ENCODE data around the gene AIRE. TPM values are rescaled to one million over a fixed set of nuclear protein-coding genes. Genes with fewer than 3 reads are reported as not detected.

AIRE gene
- polyA plus RNA-seq, 1 experiment, result 0.10 TPM

DNA sequence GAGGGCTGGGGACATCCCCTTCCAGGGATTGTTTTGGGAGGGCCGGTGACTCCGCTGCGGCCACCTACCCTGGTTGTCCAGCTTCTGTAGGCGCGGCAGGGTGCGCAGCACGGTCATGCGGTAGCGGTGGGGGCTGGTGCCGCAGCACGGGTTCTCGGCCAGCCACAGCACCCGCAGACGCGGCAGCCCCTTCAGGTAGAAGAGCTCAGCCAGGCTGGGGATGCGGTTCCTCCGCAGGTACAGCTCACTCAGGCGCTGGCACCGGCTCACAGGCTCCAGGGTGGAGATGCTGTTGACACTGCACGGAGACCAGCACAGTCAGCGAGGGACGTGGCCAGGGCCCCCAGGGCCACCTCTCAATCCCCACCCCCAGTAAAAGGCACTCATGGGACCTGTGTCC is 47.3 kb downstream of the AIRE start:
- no peak for DNase-seq (ENCODE audit: low read depth)
- peaks cover 7% of the 10 kb centered on the region for H3K36me3 ChIP-seq (ENCODE audit: control insufficient read depth, insufficient read depth, low read length)
- POLR2A ChIA-PET, result no interaction called here
- H3K4me3 ChIP-seq (ENCODE audit: low read depth, low read length), result no peak overlapping the region
- CTCF ChIA-PET, result interaction anchor here (0.7 kb wide), 1 partner anchor 35 kb away, joined by 3 read pairs; no protein-coding TSS in a partner anchor
- no peaks in the 10 kb centered on the region for H3K27me3 ChIP-seq (ENCODE audit: control insufficient read depth, insufficient read depth, low read length)
- TF ChIP-seq CTCF (IDR thresholded peaks at IDR 0.05; ENCODE audit: insufficient read depth, low read depth, low read length), result no peak

DNA sequence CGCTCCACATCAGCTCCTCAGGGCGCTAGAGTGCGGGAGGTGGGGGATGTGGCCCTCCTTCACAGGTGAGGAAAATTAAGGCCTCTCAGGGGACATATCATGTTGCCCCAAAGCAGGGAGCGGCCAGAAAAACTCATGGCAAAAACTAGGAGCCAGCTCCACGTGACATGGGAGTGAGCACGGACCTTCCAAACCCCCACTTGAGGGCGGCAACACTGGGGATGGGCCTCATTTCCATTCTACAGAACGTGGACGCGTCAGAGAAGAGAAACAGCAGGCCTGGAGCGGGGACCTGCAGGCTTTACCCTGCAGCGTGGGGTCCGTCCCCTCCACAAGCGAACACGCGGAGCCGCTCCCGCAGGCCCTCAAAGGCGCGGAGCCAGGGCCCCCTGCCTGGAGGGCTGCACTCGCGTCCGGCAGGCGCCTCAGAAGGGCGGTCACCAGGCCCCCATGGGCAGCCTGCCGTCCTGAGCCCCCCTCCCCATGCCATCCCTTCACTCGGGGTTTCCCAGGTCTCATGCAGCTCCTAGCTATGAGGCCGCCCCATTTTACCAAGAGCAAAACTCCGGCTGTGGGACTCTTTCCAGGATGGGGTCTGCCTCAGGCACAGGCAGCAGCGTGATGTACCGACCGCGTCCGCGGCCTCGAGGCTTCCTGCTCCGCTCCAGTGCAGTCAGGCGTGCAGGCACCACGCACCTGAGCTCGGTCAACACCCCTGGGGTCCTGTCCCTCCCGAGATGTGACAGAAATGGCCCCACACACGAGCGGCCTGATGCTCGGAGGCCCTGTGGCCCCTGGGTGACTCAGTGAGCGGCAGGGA is 48.0 kb downstream of the AIRE start:
- ChIA-PET CTCF (interaction anchor here (0.7 kb wide), 1 partner anchor 36 kb away, joined by 3 read pairs; no protein-coding TSS in a partner anchor), POLR2A (no interaction called here)
- peaks cover 7% of the 10 kb centered on the region for H3K36me3 ChIP-seq (ENCODE audit: control insufficient read depth, insufficient read depth, low read length)
- no peaks in the 10 kb centered on the region for H3K27me3 ChIP-seq (ENCODE audit: control insufficient read depth, insufficient read depth, low read length)
- H3K4me3 ChIP-seq (ENCODE audit: low read depth, low read length), result no peak overlapping the region
- DNase-seq (ENCODE audit: low read depth), result no peak
- no peak for TF ChIP-seq CTCF (IDR thresholded peaks at IDR 0.05; ENCODE audit: insufficient read depth, low read depth, low read length)

DNA sequence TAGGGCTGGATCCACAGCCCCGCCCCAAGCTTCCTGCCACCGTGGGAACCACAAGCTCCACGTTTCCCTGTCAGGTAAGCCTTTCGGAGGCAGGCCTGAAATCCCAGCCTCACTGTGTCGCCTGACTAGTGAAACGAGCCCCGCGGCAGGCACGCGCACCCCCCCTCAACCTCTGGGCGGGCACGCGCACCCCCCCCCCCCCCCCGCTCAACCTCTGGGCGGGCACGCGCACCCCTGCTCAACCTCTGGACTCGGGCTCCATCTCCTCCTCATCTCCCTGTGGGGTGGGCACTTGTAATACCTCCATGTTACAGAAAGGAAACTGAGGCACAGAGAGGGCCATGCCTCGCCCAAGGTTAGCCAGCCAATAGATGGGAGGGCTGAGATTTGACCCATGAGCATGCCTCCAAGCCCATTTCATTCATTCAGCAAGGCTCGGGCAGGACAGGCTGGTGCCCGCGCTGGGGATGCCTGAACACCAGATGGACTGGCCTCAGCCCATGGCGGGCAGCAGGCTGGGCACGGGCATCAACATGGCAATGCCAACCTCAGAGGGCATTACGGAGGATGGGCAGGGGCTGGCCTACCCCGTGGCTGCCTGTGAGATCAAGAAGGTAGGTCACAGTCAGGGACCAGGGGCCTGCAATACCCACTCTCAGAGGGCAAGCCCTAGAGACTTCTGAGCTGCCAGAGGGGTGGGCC is 48.8 kb downstream of the AIRE start:
- DNase-seq (ENCODE audit: low read depth), result no peak
- Histone ChIP-seq H3K36me3 (ENCODE audit: control insufficient read depth, insufficient read depth, low read length) (peaks cover 7% of the 10 kb centered on the region), H3K27me3 (ENCODE audit: control insufficient read depth, insufficient read depth, low read length) (no peaks in the 10 kb centered on the region), H3K4me3 (ENCODE audit: low read depth, low read length) (no peak overlapping the region)
- no peak for TF ChIP-seq CTCF (IDR thresholded peaks at IDR 0.05; ENCODE audit: insufficient read depth, low read depth, low read length)
- POLR2A ChIA-PET, result no interaction called here
- CTCF ChIA-PET, result no interaction called here

GRCh38 chr21:44335266-44336059 is 49.8 kb downstream of the AIRE start:
- TF ChIP-seq CTCF (IDR thresholded peaks at IDR 0.05; ENCODE audit: insufficient read depth, low read depth, low read length), result no peak
- POLR2A ChIA-PET, result no interaction called here
- Histone ChIP-seq H3K27me3 (ENCODE audit: control insufficient read depth, insufficient read depth, low read length) (no peaks in the 10 kb centered on the region), H3K4me3 (ENCODE audit: low read depth, low read length) (no peak overlapping the region), H3K36me3 (ENCODE audit: control insufficient read depth, insufficient read depth, low read length) (peaks cover 7% of the 10 kb centered on the region)
- DNase-seq (ENCODE audit: low read depth), result no peak
- CTCF ChIA-PET, result no interaction called here

- CTCF ChIA-PET, result interaction anchor here (2.0 kb wide), 1 partner anchor 33 kb away, joined by 6 read pairs; no protein-coding TSS in a partner anchor
Measured at GRCh38 chr21:44337449-44337848, 51.8 kb downstream of the AIRE start.

More at GRCh38 chr21:44337449-44337848, 51.8 kb downstream of the AIRE start:
- H3K4me3 ChIP-seq (ENCODE audit: low read depth, low read length), result no peak overlapping the region
- POLR2A ChIA-PET, result no interaction called here
- no peaks in the 10 kb centered on the region for H3K27me3 ChIP-seq (ENCODE audit: control insufficient read depth, insufficient read depth, low read length)
- TF ChIP-seq CTCF (IDR thresholded peaks at IDR 0.05; ENCODE audit: insufficient read depth, low read depth, low read length), result no peak
- H3K36me3 ChIP-seq (ENCODE audit: control insufficient read depth, insufficient read depth, low read length), result peaks cover 7% of the 10 kb centered on the region
- no peak for DNase-seq (ENCODE audit: low read depth)
